Fibroblast of upper back skin (primary cell): ENCODE measurements around the gene ZNF793.

Experiments
- DNase-seq: peaks from one replicate; pipeline ENCODE4 v3.0.0-alpha.2; 2013

The ZNF793 gene

GRCh38 chr19:37572203-37572602 is 65.5 kb downstream of the ZNF793 start:
- DNase-seq = peak; percentile 2

GRCh38 chr19:37583340-37583739 is 76.6 kb downstream of the ZNF793 start:
- no peak for DNase-seq
